PFSK-1 (cell line): ENCODE data around the gene FPR3.

ENCODE experiments used
- FOXP2 ChIP-seq: optimal IDR thresholded peaks from 2 replicates; pipeline ENCODE3; 2011; ENCODE audit warnings: borderline replicate concordance, control low read depth, inconsistent platforms; ENCODE audit not compliant: insufficient read depth; ENCODE audit errors: extremely low read length, extremely low read depth
- POLR2AphosphoS5 ChIP-seq: IDR thresholded peaks from 2 replicates; pipeline ENCODE4 v1.6.1; 2012; ENCODE audit warnings: low read depth, mild to moderate bottlenecking, control low read depth, low read length, moderate library complexity
- REST ChIP-seq, 2 experiments: IDR thresholded peaks; 2 replicates each; pipeline versions ENCODE4 v1.6.1 to v1.8.0; 2011 to 2012; ENCODE audit warnings: low read depth in 2 of 2, low read length in 2 of 2, control low read depth in 1 of 2, inconsistent platforms in 1 of 2, mild to moderate bottlenecking in 1 of 2, moderate library complexity in 1 of 2; ENCODE audit not compliant: insufficient read depth in 1 of 2
- SIN3A ChIP-seq: IDR thresholded peaks from 2 replicates; pipeline ENCODE4 v1.6.1; 2012; ENCODE audit warnings: mild to moderate bottlenecking, low read length, moderate library complexity, borderline replicate concordance; ENCODE audit not compliant: insufficient read depth
- TAF1 ChIP-seq: IDR thresholded peaks from 2 replicates; pipeline ENCODE4 v1.6.1; 2012; ENCODE audit warnings: low read length, control low read depth, borderline replicate concordance; ENCODE audit not compliant: insufficient read depth

FPR3 gene

GRCh38 chr19:51822325-51822724 lies 27.4 kb downstream of the FPR3 start:
- TF ChIP-seq REST (IDR thresholded peaks at IDR 0.05; ENCODE audit: insufficient read depth in 1 of 2, low read depth in 2 of 2, low read length in 2 of 2) = no peak
- TF ChIP-seq FOXP2 = no peak
- no peak for TF ChIP-seq SIN3A
- TF ChIP-seq TAF1 = no peak
- TF ChIP-seq POLR2AphosphoS5 = no peak

- no peak for TF ChIP-seq SIN3A
- no peak for TF ChIP-seq REST (IDR thresholded peaks at IDR 0.05; ENCODE audit: insufficient read depth in 1 of 2, low read depth in 2 of 2, low read length in 2 of 2)
- TF ChIP-seq FOXP2 = no peak
- no peak for TF ChIP-seq TAF1
- TF ChIP-seq POLR2AphosphoS5 = no peak
Measured at GRCh38 chr19:51822946-51823345, 28.0 kb downstream of the FPR3 start.

DNA sequence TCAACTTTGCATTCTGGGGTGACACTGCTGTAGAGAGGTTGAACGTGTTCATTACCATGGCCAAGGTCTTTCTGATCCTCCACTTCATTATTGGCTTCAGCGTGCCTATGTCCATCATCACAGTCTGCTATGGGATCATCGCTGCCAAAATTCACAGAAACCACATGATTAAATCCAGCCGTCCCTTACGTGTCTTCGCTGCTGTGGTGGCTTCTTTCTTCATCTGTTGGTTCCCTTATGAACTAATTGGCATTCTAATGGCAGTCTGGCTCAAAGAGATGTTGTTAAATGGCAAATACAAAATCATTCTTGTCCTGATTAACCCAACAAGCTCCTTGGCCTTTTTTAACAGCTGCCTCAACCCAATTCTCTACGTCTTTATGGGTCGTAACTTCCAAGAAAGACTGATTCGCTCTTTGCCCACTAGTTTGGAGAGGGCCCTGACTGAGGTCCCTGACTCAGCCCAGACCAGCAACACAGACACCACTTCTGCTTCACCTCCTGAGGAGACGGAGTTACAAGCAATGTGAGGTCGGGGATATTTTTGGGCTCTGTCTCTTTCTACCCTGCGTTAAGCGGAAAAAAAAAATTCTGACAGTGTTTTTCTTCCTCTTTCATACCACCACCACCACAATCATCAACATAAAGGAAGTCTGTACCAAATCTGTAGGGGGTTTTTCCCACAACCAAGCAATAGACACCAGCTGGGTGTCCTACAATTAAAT lies 29.5 kb downstream of the FPR3 start:
- TF ChIP-seq REST (IDR thresholded peaks at IDR 0.05; ENCODE audit: insufficient read depth in 1 of 2, low read depth in 2 of 2, low read length in 2 of 2) = no peak
- no peak for TF ChIP-seq POLR2AphosphoS5
- TF ChIP-seq SIN3A = no peak
- no peak for TF ChIP-seq FOXP2
- TF ChIP-seq TAF1 = no peak

DNA sequence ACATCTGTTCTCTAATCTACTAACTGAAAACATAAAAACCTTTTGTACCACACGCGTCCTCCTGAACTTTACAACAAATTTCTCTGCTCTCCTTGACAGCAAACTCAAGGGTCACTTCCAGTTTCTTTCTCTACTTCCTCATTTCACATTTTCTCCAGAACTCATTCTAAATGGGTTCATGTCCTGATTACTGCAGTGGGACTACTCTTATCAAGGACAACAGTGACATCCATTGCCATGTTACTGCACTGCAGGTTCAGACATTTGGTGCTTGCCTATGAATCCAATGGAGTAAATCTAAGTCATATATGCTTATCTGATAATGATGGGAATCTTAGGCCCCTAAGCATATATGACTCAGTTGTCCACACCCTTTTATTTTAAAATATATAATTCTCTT lies 35.3 kb downstream of the FPR3 start:
- TF ChIP-seq SIN3A (no peak), FOXP2 (no peak), REST (IDR thresholded peaks at IDR 0.05; ENCODE audit: insufficient read depth in 1 of 2, low read depth in 2 of 2, low read length in 2 of 2) (no peak), POLR2AphosphoS5 (no peak)

- TF ChIP-seq TAF1 (no peak), SIN3A (no peak), REST (IDR thresholded peaks at IDR 0.05; ENCODE audit: insufficient read depth in 1 of 2, low read depth in 2 of 2, low read length in 2 of 2) (no peak), POLR2AphosphoS5 (no peak), FOXP2 (no peak)
Measured at GRCh38 chr19:51837145-51837544, 42.2 kb downstream of the FPR3 start.
